Fibroblast of skin of abdomen (primary cell): ENCODE measurements around the gene PDIA6.

ENCODE experiments used
- DNase-seq: peaks from one replicate; pipeline ENCODE4 v3.0.0-alpha.2; 2013

Gene PDIA6

GRCh38 chr2:10762651-10763460 is 49.7 kb downstream of the PDIA6 start:
- peak; percentile 11 for DNase-seq

GRCh38 chr2:10761591-10761990 is 51.0 kb downstream of the PDIA6 start:
- no peak for DNase-seq

GRCh38 chr2:10760794-10761504 is 51.6 kb downstream of the PDIA6 start:
- DNase-seq: no peak

GRCh38 chr2:10759151-10759714 is 53.4 kb downstream of the PDIA6 start:
- DNase-seq: no peak

GRCh38 chr2:10757814-10758286 is 54.7 kb downstream of the PDIA6 start:
- DNase-seq: no peak

GRCh38 chr2:10755621-10756020 is 57.0 kb downstream of the PDIA6 start:
- no peak for DNase-seq

- no peak for DNase-seq
Observed at GRCh38 chr2:10753876-10754275, 58.7 kb downstream of the PDIA6 start.

- no peak for DNase-seq
Observed at GRCh38 chr2:10753156-10753555, 59.4 kb downstream of the PDIA6 start.

GRCh38 chr2:10752236-10752635 is 60.3 kb downstream of the PDIA6 start:
- no peak for DNase-seq

- no peak for DNase-seq
Observed at GRCh38 chr2:10750610-10751009, 62.0 kb downstream of the PDIA6 start.

GRCh38 chr2:10742666-10743065 is 69.9 kb downstream of the PDIA6 start:
- no peak for DNase-seq

- DNase-seq: no peak
Observed at GRCh38 chr2:10741139-10741538, 71.4 kb downstream of the PDIA6 start.

- no peak for DNase-seq
Observed at GRCh38 chr2:10740226-10740625, 72.4 kb downstream of the PDIA6 start.

- no peak for DNase-seq
Observed at GRCh38 chr2:10738192-10738591, 74.4 kb downstream of the PDIA6 start.

GRCh38 chr2:10733980-10734379 is 78.6 kb downstream of the PDIA6 start:
- no peak for DNase-seq

- DNase-seq: no peak
Observed at GRCh38 chr2:10733566-10733925, 79.0 kb downstream of the PDIA6 start.
